ENCODE measurements around the gene ILK.

The ILK gene

DNA sequence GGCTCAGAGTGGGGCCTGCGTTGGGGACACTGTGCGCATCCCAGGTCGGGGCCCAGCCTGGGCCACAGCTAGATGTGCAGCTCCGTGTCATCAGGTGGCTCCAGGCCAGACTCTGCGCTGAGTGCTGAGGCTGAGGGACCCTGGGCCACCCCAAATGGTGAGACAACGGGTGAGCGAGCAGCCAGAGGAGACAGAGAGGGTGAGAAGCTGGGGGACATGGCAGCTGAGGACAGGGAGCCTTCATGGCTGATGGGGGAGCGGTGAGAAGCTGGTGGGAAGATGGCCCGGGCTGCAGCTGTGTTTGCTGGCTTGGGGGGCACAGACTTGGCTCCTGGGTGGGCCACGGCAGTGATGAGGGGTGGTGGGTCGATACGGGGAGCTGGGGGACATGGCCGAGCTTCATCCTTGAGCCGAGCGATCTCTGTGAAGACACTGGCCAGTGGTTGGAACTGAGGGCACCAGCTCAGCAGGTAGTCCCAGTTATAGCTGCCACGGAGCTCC lies 18.2 kb downstream of the ILK start:
- H3K36me3 ChIP-seq (ENCODE audit: control insufficient read depth, insufficient read depth, low read length), result peaks cover 5% of the 10 kb centered on the region

DNA sequence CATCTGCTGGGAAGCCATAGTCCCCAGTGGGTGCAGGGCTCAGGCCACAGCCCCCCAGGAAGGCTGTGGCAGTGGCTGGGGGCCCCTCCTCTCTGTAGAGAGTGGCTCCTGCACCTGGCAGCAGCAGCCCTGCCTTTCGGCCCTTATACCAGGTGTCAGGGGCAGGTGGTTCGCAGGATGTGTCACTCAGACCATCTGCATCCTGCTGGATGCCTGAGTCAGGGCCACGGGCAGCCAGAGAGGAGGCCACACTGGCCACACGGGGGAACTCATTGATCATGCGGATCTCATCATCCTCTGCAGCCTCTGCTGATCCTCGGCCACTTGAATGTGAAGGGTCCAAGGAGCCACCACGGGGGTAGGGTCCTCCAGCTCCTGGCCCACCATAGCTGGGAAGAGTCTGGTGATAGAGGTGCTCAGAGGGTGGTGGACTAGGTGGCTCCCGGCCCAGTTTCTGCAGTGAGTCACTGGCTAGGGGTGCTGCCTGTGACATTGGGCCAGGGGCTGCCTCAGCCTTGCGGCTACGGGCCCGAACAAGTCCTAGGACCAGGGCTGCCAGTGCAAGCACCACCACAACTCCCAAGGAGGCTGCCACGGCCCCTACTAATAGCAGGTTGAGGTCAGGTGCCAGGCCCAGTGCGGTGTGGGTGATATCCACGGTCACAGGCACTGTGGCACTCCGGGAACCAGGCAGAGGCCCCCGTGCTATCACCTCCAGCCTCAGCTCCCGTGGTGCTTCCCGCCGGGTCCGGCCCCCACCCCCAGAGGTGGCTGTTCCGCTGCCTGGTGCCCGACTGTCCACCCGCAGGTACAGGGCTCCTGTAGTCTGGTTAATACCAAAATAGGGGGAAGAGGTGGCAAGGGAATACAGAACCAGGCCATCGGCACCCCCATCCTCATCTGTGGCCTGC lies 18.9 kb downstream of the ILK start:
- Histone ChIP-seq H3K9me3 (ENCODE audit: control insufficient read depth, insufficient read depth, low read length) (no peaks in the 10 kb centered on the region), H3K4me1 (ENCODE audit: control insufficient read depth, insufficient read depth, low read length) (no peaks in the 10 kb centered on the region; the same call in 1 of the 2 replicates), H3K27me3 (ENCODE audit: control insufficient read depth, insufficient read depth, low read length) (no peaks in the 10 kb centered on the region), H3K4me3 (ENCODE audit: low read length) (no peak overlapping the region), H3K36me3 (ENCODE audit: control insufficient read depth, insufficient read depth, low read length) (peaks cover 5% of the 10 kb centered on the region), H3K27ac (ENCODE audit: low read length) (no peak overlapping the region)
- DNase-seq (ENCODE audit: low read depth, low spot score), result no peak
- no CpG with 5 or more reads among the region's 24 CpGs for WGBS (ENCODE audit: insufficient coverage, insufficient read length)

More for the DNA sequence above, 18.2 kb downstream of the ILK start:
- WGBS (ENCODE audit: insufficient coverage, insufficient read length), result no CpG with 5 or more reads among the region's 16 CpGs
- Histone ChIP-seq H3K4me3 (ENCODE audit: low read length) (no peak overlapping the region), H3K9me3 (ENCODE audit: control insufficient read depth, insufficient read depth, low read length) (no peaks in the 10 kb centered on the region), H3K27me3 (ENCODE audit: control insufficient read depth, insufficient read depth, low read length) (no peaks in the 10 kb centered on the region), H3K27ac (ENCODE audit: low read length) (no peak overlapping the region), H3K4me1 (ENCODE audit: control insufficient read depth, insufficient read depth, low read length) (no peaks in the 10 kb centered on the region; the same call in 1 of the 2 replicates)
- DNase-seq (ENCODE audit: low read depth, low spot score), result no peak

DNA sequence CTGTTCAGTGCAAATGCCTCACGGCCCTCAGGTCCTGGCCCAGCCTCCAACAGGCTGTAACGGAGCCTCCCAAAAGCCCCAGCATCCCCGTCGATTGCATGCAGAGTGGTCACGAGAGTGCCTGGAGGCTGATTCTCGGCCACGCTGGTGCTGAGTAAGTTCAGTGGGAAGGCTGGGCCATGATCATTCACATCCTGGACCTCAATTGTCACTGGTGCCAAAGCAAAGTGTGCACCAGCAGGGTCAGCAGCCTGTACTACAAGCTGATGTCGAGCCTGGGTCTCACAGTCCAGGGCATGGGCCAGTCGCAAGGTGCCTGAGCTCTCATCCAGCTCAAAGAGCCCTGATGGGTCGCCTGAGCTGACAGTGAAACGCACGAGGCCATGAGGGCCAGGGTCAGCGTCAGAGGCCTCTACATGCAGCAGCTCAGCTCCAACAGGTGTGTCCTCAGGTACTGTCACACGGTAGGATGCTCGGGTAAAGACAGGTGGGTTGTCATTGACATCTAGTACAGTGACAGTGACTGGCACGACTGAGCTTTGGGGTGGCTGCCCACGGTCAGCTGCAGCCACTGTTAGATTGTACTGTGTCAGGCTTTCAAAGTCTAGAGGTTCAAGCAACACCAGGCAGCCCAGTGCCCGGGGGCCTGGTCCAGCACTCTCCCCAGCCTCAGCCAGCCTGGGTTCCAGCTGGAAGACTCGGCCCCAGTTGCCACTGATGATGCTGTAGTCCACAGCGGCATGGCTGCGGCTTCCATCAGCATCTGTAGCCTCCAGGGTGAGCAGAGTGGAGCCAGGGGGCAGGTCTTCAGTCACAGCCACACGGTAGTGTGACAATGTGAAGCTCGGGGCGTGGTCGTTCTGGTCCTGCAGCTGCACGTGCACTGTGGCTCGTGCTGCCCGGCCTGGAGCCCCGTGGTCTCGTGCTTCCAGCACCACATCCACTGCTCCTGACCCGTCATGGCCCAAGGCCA lies 20.1 kb downstream of the ILK start:
- Histone ChIP-seq H3K4me1 (ENCODE audit: control insufficient read depth, insufficient read depth, low read length) (no peaks in the 10 kb centered on the region; the same call in 1 of the 2 replicates), H3K27me3 (ENCODE audit: control insufficient read depth, insufficient read depth, low read length) (no peaks in the 10 kb centered on the region), H3K9me3 (ENCODE audit: control insufficient read depth, insufficient read depth, low read length) (no peaks in the 10 kb centered on the region), H3K36me3 (ENCODE audit: control insufficient read depth, insufficient read depth, low read length) (peaks cover 5% of the 10 kb centered on the region), H3K27ac (ENCODE audit: low read length) (no peak overlapping the region), H3K4me3 (ENCODE audit: low read length) (no peak overlapping the region)
- no peak for DNase-seq (ENCODE audit: low read depth, low spot score)
- no CpG with 5 or more reads among the region's 31 CpGs for WGBS (ENCODE audit: insufficient coverage, insufficient read length)

DNA sequence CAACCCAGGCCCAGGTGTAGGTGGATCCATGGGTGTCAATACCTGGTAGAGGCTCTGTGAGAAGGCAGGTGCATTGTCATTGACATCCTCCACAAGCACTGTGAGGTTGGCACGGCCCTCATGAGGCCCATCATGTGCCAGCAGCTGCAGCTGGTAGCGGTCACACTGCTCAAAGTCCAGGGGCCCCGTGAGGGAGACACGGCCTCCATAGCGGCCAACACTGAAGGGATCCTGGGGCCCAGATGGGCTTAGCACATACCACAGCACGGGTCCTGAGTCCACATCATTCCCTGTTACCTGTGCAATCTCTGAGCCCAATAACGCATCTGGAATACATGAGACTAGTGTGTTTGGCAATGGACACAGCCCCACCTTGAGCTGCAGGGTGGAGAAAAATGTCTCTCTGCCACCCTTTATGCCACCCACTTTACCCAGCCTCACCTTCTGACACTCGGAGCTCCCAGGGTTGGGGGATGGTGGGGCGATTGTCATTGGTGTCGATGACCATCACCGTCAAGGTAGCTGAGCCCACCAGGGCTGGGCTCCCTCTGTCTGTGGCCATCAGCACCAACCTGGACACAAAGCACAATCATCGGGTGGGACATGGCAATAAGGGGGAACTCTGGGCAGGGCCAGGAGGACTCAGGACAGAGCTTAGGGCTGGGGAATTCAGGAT lies 21.7 kb downstream of the ILK start:
- no CpG with 5 or more reads among the region's 12 CpGs for WGBS (ENCODE audit: insufficient coverage, insufficient read length)
- no peak for DNase-seq (ENCODE audit: low read depth, low spot score)
- peaks cover 3% of the 10 kb centered on the region; the same call in 1 of the 2 replicates for H3K4me1 ChIP-seq (ENCODE audit: control insufficient read depth, insufficient read depth, low read length)
- H3K27me3 ChIP-seq (ENCODE audit: control insufficient read depth, insufficient read depth, low read length), result peaks cover 6% of the 10 kb centered on the region; the same call in 1 of the 2 replicates
- H3K27ac ChIP-seq (ENCODE audit: low read length), result no peak overlapping the region
- H3K9me3 ChIP-seq (ENCODE audit: control insufficient read depth, insufficient read depth, low read length), result no peaks in the 10 kb centered on the region
- H3K4me3 ChIP-seq (ENCODE audit: low read length), result no peak overlapping the region
- H3K36me3 ChIP-seq (ENCODE audit: control insufficient read depth, insufficient read depth, low read length), result peaks cover 5% of the 10 kb centered on the region

DNA sequence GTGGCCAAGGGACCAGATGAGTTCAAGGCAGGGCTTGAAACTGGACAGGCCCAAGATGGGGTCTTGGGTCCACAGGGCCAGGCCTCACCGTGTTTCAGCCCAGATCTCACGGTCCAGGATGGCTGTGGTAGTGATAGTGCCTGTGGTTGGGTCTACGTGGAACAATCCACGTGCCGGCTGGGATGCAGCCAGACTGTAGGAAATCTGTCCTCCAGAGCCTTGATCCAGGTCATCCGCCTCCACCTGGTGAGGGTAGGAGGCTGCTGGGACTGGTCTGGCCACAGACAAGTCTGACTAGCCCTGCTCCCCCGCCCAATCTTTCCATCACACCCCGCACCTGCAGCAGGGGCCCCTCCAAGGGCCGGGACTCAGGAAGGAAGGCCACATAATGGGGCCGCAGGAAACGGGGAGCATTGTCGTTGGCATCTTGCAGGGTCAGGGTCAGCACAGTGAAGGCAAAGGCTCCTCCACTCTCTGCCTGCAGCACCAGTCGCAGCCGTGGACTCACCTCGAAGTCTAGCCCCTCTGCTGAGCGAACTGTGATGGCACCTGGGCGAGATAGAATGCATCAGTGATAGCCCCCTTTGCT lies 22.4 kb downstream of the ILK start:
- Histone ChIP-seq H3K27ac (ENCODE audit: low read length) (no peak overlapping the region), H3K36me3 (ENCODE audit: control insufficient read depth, insufficient read depth, low read length) (peaks cover 5% of the 10 kb centered on the region), H3K4me1 (ENCODE audit: control insufficient read depth, insufficient read depth, low read length) (peaks cover 4% of the 10 kb centered on the region; the same call in 1 of the 2 replicates), H3K9me3 (ENCODE audit: control insufficient read depth, insufficient read depth, low read length) (no peaks in the 10 kb centered on the region), H3K4me3 (ENCODE audit: low read length) (no peak overlapping the region), H3K27me3 (ENCODE audit: control insufficient read depth, insufficient read depth, low read length) (peaks cover 10% of the 10 kb centered on the region; the same call in 1 of the 2 replicates)
- no CpG with 5 or more reads among the region's 17 CpGs for WGBS (ENCODE audit: insufficient coverage, insufficient read length)
- DNase-seq (ENCODE audit: low read depth, low spot score), result no peak

DNA sequence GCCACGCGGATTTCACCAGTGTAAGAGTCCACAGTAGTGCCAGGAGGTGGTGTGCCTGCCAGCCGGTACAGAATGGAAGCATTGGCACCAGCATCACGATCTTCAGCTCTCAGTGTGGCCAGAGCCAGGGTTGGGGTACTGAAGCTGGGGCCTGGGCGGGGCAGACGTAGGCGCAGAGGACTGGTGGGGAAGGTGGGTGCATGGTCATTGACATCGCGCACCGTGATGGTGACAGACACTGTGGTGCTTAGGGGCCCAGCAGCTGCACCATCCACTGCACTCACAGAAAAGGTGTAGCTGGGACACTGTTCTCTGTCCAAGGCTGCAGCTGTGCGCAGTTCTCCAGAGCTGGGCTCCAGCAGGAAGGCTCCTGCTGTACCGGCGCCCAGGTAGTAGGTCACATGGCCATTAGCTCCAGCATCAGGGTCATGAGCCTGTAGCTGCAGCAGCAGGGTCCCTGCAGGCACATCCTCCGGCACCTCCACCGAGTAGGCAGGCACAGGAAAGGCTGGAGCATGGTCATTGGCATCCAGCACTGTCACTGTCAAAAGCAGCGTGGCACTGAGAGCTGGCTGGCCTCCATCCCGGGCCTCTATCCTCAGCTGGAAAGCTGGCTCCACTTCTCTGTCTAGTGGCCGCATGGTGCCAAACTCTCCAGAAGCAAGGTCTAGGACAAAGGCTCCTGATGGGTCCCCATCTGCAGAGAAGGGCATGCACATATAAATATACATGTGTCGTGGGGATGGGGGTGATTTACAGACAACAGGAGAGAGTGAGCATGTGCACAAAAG lies 23.6 kb downstream of the ILK start:
- peaks cover 5% of the 10 kb centered on the region for H3K36me3 ChIP-seq (ENCODE audit: control insufficient read depth, insufficient read depth, low read length)

DNA sequence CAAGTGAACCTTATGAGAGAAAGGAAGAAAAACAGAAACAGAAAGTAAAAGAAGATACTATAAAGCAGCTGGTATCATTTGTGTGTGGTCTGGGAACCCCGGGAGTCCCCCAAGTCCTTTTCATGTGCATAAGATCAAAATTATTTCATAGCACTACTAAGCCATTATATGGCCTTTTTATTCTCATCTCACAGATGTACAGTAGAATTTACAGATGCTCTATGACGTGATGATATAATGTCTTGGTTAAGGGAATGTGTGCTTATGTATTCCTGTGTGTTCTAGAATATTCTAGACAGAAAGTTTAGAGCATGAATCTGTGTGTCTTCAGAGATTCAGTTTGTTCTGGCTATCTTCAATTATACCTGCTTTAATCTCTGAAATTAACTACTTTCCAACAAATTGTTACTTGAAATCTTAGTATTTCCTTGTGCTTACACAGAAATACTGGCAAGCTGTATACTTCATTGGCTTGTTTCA lies 24.2 kb downstream of the ILK start:
- WGBS (ENCODE audit: insufficient coverage, insufficient read length), result no CpG with 5 or more reads among the region's 2 CpGs
- no peak for DNase-seq (ENCODE audit: low read depth, low spot score)
- Histone ChIP-seq H3K9me3 (ENCODE audit: control insufficient read depth, insufficient read depth, low read length) (no peaks in the 10 kb centered on the region), H3K27ac (ENCODE audit: low read length) (no peak overlapping the region), H3K4me3 (ENCODE audit: low read length) (no peak overlapping the region), H3K36me3 (ENCODE audit: control insufficient read depth, insufficient read depth, low read length) (peaks cover 5% of the 10 kb centered on the region), H3K4me1 (ENCODE audit: control insufficient read depth, insufficient read depth, low read length) (peaks cover 4% of the 10 kb centered on the region; the same call in 1 of the 2 replicates), H3K27me3 (ENCODE audit: control insufficient read depth, insufficient read depth, low read length) (peaks cover 16% of the 10 kb centered on the region; the same call in 1 of the 2 replicates)

More for the DNA sequence above, 23.6 kb downstream of the ILK start:
- no peak overlapping the region for H3K27ac ChIP-seq (ENCODE audit: low read length)
- H3K9me3 ChIP-seq (ENCODE audit: control insufficient read depth, insufficient read depth, low read length), result no peaks in the 10 kb centered on the region
- H3K4me3 ChIP-seq (ENCODE audit: low read length), result no peak overlapping the region
- peaks cover 4% of the 10 kb centered on the region; the same call in 1 of the 2 replicates for H3K4me1 ChIP-seq (ENCODE audit: control insufficient read depth, insufficient read depth, low read length)
- peaks cover 16% of the 10 kb centered on the region; the same call in 1 of the 2 replicates for H3K27me3 ChIP-seq (ENCODE audit: control insufficient read depth, insufficient read depth, low read length)
- no CpG with 5 or more reads among the region's 19 CpGs for WGBS (ENCODE audit: insufficient coverage, insufficient read length)
- no peak for DNase-seq (ENCODE audit: low read depth, low spot score)

DNA sequence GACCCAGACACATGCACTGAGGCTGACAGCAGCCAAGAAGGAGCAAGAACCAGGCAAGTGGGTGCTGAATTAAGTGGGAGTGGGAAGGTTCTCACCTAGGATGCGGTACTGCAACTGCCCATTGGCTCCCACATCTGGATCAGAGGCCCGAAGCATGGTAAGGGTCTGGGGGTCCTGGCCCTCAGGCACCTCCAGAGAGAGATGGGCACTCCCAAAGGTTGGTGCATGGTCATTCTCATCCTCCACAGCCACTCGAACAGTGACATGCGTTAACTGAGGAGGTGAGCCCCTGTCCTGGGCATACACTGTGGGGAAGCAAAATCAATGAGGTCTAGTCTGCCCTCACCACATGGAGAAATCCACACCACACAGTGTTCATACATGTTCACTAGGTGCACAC lies 25.0 kb downstream of the ILK start:
- Histone ChIP-seq H3K36me3 (ENCODE audit: control insufficient read depth, insufficient read depth, low read length) (peaks cover 5% of the 10 kb centered on the region), H3K9me3 (ENCODE audit: control insufficient read depth, insufficient read depth, low read length) (no peaks in the 10 kb centered on the region)
- WGBS (ENCODE audit: insufficient coverage, insufficient read length), result no CpG with 5 or more reads among the region's 4 CpGs

DNA sequence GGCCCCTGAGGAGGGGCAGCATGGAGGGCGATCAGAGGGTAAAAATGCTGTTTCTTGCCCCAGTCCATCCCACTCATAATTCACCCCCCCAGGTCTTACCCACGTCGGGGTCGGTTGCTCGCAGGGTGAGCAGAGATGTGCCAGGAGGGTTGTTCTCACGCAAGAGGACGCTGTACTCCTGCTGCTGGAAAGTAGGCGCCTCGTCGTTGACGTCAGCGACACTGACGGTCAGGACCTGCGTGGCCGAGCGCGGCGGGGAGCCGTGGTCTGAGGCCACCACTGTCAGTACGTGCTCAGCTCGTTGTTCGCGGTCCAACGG lies 26.0 kb downstream of the ILK start:
- Histone ChIP-seq H3K4me1 (ENCODE audit: control insufficient read depth, insufficient read depth, low read length) (peaks cover 4% of the 10 kb centered on the region; the same call in 1 of the 2 replicates), H3K36me3 (ENCODE audit: control insufficient read depth, insufficient read depth, low read length) (peaks cover 5% of the 10 kb centered on the region; the same call in 1 of the 2 replicates), H3K27ac (ENCODE audit: low read length) (no peak overlapping the region), H3K9me3 (ENCODE audit: control insufficient read depth, insufficient read depth, low read length) (no peaks in the 10 kb centered on the region), H3K4me3 (ENCODE audit: low read length) (peak overlapping the region; percentile 22; the same call in 1 of the 2 replicates), H3K27me3 (ENCODE audit: control insufficient read depth, insufficient read depth, low read length) (peaks cover 16% of the 10 kb centered on the region; the same call in 1 of the 2 replicates)
- no CpG with 5 or more reads among the region's 24 CpGs for WGBS (ENCODE audit: insufficient coverage, insufficient read length)
- DNase-seq (ENCODE audit: low read depth, low spot score), result no peak

More for the DNA sequence above, 25.0 kb downstream of the ILK start:
- H3K4me3 ChIP-seq (ENCODE audit: low read length), result no peak overlapping the region
- peaks cover 16% of the 10 kb centered on the region; the same call in 1 of the 2 replicates for H3K27me3 ChIP-seq (ENCODE audit: control insufficient read depth, insufficient read depth, low read length)
- no peak for DNase-seq (ENCODE audit: low read depth, low spot score)
- no peak overlapping the region for H3K27ac ChIP-seq (ENCODE audit: low read length)
- peaks cover 4% of the 10 kb centered on the region; the same call in 1 of the 2 replicates for H3K4me1 ChIP-seq (ENCODE audit: control insufficient read depth, insufficient read depth, low read length)
